Type B pancreatic cell (in vitro differentiated cells): ENCODE measurements around the gene PPP1R26. TPM values are rescaled to one million over a fixed set of nuclear protein-coding genes. Genes with fewer than 3 reads are reported as not detected.

Experiments
- DNase-seq: peaks from one replicate; pipeline ENCODE4 v3.0.0; 2021; ENCODE audit warnings: mixed read lengths; ENCODE audit not compliant: unreplicated experiment; ENCODE audit errors: extremely low spot score
- H3K27ac Mint-ChIP-seq: 2 replicates; pipeline ENCODE4 v1.8.0; 2021; ENCODE audit warnings: mild to moderate bottlenecking, mixed read lengths
- H3K27me3 Mint-ChIP-seq: 2 replicates; pipeline ENCODE4 v1.8.0; 2021; ENCODE audit warnings: mixed read lengths
- H3K36me3 Mint-ChIP-seq: 2 replicates; pipeline ENCODE4 v1.8.0; 2021; ENCODE audit warnings: mixed read lengths
- H3K4me1 Mint-ChIP-seq: one replicate; pipeline ENCODE4 v1.8.0; 2021; ENCODE audit warnings: mixed read lengths; ENCODE audit not compliant: unreplicated experiment
- H3K4me3 Mint-ChIP-seq: 2 replicates; pipeline ENCODE4 v1.8.0; 2021; ENCODE audit warnings: mild to moderate bottlenecking, mixed read lengths
- H3K9me3 Mint-ChIP-seq: 2 replicates; pipeline ENCODE4 v1.8.0; 2021; ENCODE audit warnings: mixed read lengths
- total RNA-seq: library from RNA; stranded (reverse); gene quantifications from 2 replicates; pipeline ENCODE4 v1.2.1, GENCODE V29; 2021; ENCODE audit warnings: low replicate concordance
- TF ChIP-seq, protein P1 (sequence below): fragments of 200-600 bp; sonication (generic); conservative IDR thresholded peaks from 2 replicates; pipeline ENCODE4 v1.5.0; 2021; ENCODE audit warnings: antibody characterized with exemption, mild to moderate bottlenecking

Gene PPP1R26
- total RNA-seq, 1 donor from 2014 or later = 24.2 TPM

DNA sequence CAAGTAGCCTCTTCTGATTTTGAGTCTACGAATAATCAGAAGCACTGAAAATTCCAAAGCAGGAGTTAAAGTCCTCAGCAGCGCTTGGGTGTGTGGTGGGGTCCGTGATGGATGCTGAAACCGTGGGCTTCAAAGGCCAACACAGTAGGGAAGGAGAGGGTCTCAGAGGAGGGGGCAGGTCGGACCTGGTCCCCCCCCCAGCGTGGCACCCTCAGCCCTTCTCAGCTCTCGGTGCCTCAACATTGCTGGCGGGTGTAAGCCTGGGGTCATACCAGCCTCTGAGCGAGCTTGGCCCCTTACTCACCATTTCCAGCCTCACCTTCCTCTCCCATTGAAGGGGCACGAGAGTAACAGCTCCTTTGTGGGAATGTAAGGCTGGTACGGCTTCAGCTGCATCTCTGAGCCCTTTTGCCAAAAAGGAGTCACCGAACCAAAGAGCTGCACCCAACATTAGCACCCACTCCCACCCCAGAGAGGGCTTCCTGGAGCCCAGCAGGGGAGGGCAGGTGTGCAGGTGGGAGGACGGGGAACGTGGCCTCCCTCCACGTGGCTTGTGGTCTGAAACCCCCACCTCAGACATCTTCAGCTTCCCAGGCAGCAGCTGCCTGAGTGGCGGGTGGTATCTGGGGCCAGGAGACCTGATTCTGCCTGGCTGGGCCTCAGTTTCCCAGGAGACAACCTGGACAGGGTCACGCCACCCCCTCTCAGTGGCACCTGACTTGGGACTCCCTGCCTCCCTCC lies 34.9 kb downstream of the PPP1R26 start:
- peaks cover 1% of the 10 kb centered on the region for H3K9me3 Mint-ChIP-seq

DNA sequence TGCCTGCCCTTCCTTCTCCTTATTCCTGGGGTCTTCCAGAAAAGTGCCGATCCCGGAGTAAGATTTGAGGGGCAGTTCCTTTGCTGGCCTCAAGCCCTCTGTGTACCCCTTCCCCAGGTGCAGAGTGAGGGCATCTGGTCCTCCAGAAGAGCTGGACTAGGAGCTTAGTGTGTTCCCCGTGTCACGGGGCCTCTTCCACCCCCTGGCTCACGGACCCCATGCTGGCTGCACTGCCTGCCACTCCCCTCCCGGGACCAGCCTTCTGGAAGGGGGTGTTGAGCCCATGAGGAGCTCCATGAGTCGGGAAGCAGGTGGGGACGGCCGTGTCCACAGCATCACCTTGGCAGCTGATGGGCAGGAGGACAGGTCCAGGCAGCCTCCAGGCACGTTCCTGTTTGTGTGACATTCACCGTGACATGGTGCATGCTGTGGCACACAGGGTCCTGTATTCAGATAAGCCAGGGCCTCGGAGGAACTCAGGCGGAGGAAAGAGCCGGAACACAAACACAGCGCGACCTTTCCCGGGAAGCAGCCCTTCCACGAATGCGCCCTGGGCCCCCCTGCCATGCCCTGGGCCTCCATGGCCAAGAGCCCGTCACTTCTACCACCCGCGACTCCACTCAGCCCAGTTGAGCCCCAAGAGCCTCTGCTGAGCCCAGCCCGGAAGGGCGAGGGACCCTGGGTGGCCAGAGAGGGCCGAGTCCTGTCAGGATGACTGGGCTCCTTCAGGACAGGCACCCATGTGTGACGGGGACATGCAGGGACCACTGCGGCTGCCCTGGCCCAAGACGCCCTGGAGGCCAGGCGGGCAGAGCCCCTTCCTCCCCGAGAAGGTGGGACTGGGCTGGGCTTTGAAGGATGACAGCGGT lies 35.7 kb downstream of the PPP1R26 start:
- H3K36me3 Mint-ChIP-seq = no peaks in the 10 kb centered on the region
- H3K27me3 Mint-ChIP-seq = peaks cover 4% of the 10 kb centered on the region
- no peak for DNase-seq
- H3K4me1 Mint-ChIP-seq = peaks cover 9% of the 10 kb centered on the region
- no peak overlapping the region for H3K27ac Mint-ChIP-seq
- TF ChIP-seq, protein P1, sequence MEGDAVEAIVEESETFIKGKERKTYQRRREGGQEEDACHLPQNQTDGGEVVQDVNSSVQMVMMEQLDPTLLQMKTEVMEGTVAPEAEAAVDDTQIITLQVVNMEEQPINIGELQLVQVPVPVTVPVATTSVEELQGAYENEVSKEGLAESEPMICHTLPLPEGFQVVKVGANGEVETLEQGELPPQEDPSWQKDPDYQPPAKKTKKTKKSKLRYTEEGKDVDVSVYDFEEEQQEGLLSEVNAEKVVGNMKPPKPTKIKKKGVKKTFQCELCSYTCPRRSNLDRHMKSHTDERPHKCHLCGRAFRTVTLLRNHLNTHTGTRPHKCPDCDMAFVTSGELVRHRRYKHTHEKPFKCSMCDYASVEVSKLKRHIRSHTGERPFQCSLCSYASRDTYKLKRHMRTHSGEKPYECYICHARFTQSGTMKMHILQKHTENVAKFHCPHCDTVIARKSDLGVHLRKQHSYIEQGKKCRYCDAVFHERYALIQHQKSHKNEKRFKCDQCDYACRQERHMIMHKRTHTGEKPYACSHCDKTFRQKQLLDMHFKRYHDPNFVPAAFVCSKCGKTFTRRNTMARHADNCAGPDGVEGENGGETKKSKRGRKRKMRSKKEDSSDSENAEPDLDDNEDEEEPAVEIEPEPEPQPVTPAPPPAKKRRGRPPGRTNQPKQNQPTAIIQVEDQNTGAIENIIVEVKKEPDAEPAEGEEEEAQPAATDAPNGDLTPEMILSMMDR = no peak
- no peak overlapping the region for H3K4me3 Mint-ChIP-seq
- no peaks in the 10 kb centered on the region for H3K9me3 Mint-ChIP-seq

More for the DNA sequence above, 34.9 kb downstream of the PPP1R26 start:
- Mint-ChIP-seq H3K27me3 (peaks cover 4% of the 10 kb centered on the region), H3K4me1 (peaks cover 9% of the 10 kb centered on the region), H3K4me3 (no peak overlapping the region), H3K27ac (no peak overlapping the region), H3K36me3 (no peaks in the 10 kb centered on the region)
- TF ChIP-seq, protein P1 = no peak
- no peak for DNase-seq

DNA sequence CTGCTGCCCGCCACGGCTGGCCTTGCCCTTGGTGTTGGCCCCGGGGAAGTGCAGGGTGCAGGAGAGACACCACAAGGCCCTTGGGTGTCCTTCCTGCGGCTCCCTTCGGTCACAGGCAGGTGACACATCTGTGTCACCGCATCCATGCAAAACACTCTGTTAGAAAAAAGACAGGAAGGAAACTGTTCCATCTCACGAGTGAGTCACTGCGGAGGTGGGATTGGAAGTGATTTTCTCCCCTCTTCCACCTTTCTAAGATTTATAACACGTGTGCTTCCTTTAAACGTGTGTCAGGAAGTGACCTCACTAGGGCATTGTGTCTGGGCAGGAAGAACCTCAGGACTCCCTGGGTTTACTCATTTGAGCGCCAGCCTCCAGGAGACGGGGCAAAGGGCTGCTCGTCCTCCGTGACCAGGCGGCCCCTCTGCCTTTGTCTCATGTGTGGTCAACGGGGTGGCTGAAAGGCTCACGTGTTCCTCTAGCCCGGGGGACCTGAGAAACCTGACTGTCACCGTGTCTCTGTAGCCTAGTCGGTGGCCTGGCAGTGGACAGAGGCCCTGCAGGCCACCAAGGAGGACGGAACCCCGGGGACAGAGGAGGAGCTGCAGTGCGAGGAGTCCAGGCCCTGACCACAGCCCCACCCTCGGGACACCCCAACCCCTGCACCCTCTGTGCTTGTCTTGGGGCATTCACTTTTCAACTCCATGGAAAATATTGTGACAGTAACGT lies 36.7 kb downstream of the PPP1R26 start:
- peak; percentile 63 for DNase-seq
- TF ChIP-seq, protein P1 = no peak
- no peaks in the 10 kb centered on the region for H3K9me3 Mint-ChIP-seq

DNA sequence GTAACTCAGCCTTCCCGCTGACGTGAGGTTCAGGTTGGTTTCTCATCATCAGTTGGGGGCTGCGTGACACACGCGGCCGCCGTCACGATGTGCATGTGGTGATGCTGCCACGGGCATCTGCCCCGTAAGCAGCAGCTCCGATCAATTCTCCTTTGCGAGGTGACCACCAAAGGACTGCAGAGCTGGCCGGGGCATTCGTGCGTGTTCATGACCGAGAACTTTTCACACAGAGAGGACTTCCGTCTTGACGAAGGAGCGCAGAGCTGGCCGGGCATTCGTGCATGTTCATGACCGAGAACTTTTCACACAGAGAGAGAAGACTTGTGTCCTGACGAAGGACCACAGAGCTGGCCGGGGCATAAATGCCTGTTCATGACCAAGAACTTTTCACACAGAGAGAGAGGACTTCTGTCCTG lies 37.8 kb downstream of the PPP1R26 start:
- Mint-ChIP-seq H3K4me3 (no peak overlapping the region), H3K27ac (no peak overlapping the region), H3K4me1 (peaks cover 7% of the 10 kb centered on the region), H3K36me3 (no peaks in the 10 kb centered on the region), H3K27me3 (peaks cover 2% of the 10 kb centered on the region), H3K9me3 (no peaks in the 10 kb centered on the region)
- TF ChIP-seq, protein P1 = no peak
- DNase-seq = peak; percentile 45

More for the DNA sequence above, 36.7 kb downstream of the PPP1R26 start:
- no peak overlapping the region for H3K4me3 Mint-ChIP-seq
- no peak overlapping the region for H3K27ac Mint-ChIP-seq
- H3K27me3 Mint-ChIP-seq = peaks cover 4% of the 10 kb centered on the region
- peaks cover 9% of the 10 kb centered on the region for H3K4me1 Mint-ChIP-seq
- H3K36me3 Mint-ChIP-seq = no peaks in the 10 kb centered on the region

DNA sequence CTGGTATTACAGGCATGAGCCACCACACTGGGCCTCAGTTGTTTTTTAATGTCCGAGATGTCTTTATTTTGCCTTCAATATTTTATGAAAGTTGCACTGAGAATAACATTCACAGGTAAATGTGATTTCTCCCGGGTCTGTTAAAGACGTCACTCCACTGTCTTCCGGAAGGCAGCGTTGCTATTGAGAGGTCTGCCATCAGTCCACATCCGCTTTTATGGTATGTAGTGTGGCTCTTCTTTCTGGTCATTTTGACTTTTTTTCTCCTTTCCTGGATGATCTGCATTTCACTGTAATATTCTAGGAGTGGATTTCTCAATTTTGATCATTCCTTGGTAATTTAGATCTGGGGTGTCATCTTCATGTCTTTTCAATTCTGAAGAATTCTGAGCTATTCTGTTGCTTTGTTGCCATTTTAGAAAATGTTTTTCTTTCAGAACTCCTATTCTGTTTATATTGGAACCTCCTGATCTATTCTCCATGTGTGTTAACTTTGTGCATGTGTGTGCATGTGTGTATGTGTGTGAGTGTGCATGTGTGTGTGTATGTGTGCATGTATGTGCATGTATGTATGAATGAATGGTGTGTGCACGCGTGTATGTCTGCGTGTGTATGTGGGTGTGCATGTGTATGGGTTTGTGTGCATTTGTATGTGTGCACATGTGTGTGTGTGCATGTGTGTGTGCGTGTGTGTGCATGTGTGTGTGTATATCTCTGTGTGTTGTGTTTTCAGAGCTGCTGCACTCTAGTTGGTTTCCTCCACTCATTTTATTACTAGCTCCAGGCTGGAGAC lies 39.8 kb downstream of the PPP1R26 start:
- Mint-ChIP-seq H3K9me3 (no peaks in the 10 kb centered on the region), H3K4me1 (no peaks in the 10 kb centered on the region), H3K27me3 (no peaks in the 10 kb centered on the region), H3K27ac (no peak overlapping the region), H3K36me3 (no peaks in the 10 kb centered on the region), H3K4me3 (no peak overlapping the region)
- TF ChIP-seq, protein P1 = no peak
- DNase-seq = no peak
